Dedifferentiated amniotic fluid mesenchymal stem cell (primary cell): ENCODE measurements around the gene NFIX.
"Not testable (repeated sequence)": the region's sequence is repeated elsewhere in the genome, so short reads cannot be mapped to it uniquely, and the experiment has no call there.

Experiments
- DNase-seq: peaks from one replicate; pipeline ENCODE4 v3.0.0-alpha.2; 2016; ENCODE audit errors: extremely low spot score

The NFIX gene

GRCh38 chr19:12957389-12957952, 37.8 kb upstream of the NFIX start:
- not testable (repeated sequence) for DNase-seq

- no peak for DNase-seq
These were observed 35.8 kb upstream of the NFIX start for GRCh38 chr19:12959481-12959880.

DNA sequence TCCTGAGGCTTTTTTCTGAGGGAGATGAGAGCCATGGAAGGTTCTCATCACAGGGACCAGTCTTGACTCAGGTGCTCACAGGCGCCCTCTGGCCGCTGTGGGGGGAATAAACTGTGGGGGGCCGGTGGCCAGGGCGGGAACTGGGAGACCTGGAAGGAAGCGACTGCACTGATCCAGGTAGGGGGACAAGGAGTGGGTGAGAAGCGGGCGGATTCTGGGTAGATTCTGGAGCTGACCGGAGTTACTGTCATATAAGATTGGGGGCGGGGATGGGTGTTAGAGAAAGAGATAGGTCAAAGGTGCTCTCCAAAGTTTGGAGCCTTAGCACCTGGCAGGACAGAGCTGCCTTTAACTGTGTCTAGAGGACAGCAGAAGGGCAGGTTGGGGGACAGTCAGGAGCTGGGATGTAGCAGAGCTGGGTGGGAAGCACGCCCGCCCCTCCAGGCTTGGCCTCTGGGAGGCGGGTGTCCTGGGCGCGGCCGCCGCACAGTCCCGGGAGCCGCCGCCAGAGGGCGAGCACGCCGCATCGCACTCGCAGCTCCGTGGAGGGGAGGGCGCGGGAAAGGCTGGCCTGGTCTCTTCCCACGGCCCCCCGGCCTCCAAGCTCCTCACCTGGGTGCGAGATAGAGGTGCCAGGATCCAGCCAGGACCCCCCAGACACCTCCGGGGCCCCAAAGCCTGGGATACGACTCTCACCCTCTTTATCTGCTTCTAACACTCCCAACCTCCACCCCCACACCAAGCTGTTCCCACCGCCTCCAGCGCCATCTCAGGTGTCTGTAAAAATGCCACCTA, 30.1 kb upstream of the NFIX start:
- peak; percentile 40 for DNase-seq

DNA sequence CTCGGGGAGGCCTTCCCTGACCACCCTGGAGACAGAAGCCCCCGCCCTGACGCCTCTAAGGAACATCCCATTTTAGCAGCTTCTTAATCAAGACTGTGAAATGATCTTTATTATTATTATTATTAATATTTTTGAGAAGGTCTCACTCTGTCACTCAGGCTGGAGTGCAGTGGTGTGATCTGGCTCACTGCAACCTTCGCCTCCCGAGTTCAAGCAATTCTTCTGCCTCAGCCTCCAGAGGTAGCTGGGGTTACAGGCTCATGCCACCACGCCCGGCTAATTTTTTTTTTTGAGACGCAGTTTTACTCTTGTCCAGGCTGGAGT, 29.5 kb upstream of the NFIX start:
- DNase-seq: no peak

GRCh38 chr19:12967907-12968306, 27.4 kb upstream of the NFIX start:
- DNase-seq: no peak

DNA sequence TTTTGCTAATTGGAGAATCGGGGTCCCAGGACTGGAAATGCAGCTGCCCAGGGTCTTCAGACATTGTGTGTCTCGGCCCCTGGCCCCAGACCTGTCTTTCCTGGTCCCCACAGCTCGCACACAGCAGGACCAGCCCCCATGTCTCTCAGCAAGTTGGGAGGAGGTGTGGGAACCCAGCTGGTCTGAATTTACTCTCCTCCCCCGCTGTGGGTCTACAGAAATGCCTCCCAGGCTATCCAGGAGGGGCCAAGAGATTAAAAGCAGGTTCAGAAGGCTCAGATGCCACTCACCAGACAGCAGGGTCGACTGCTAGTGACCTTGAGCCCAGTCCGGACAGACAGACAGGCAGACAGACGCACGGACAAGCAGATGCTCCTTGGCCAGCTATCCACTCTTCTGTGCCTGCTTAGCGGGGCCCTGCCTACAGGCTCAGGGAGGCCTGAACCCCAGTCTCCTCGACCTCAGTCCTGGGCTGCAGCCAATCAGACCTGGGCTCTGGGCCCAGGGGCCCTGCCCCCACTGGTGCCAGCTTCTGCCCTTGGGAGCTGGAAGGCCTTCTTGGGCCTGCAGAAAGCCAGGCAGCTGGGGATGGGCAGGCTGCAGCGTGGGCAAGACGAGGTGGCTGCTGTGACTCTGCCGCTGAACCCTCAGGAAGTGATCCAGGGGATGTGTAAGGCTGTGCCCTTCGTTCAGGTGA, 25.8 kb upstream of the NFIX start, which contains the start of gene DAND5:
DAND5 (plus strand) TSS at position 285 of the 697 bp plus-strand sequence; CDS start at position 370, 85 bp downstream.
- DNase-seq: no peak

- no peak for DNase-seq
These were observed 25.0 kb upstream of the NFIX start for GRCh38 chr19:12970070-12970820.

DNA sequence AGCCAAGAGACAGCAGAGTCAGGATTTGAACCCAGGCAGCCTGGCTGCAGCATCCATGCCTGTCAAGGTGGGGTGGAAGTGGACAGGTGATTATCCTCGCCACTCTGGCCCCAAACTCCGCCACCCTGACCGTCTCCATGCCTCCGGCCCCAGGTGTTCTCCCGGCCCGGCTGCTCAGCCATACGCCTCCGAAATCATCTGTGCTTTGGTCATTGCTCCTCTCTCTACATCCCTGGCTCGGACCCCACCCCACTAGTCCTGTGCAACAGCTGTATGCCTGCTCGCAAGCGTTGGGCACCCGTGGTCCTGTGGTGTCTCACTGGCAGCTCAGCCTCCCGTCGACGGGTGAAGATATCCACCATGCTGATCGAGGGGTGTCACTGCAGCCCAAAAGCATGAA, 22.0 kb upstream of the NFIX start:
- DNase-seq: no peak

DNA sequence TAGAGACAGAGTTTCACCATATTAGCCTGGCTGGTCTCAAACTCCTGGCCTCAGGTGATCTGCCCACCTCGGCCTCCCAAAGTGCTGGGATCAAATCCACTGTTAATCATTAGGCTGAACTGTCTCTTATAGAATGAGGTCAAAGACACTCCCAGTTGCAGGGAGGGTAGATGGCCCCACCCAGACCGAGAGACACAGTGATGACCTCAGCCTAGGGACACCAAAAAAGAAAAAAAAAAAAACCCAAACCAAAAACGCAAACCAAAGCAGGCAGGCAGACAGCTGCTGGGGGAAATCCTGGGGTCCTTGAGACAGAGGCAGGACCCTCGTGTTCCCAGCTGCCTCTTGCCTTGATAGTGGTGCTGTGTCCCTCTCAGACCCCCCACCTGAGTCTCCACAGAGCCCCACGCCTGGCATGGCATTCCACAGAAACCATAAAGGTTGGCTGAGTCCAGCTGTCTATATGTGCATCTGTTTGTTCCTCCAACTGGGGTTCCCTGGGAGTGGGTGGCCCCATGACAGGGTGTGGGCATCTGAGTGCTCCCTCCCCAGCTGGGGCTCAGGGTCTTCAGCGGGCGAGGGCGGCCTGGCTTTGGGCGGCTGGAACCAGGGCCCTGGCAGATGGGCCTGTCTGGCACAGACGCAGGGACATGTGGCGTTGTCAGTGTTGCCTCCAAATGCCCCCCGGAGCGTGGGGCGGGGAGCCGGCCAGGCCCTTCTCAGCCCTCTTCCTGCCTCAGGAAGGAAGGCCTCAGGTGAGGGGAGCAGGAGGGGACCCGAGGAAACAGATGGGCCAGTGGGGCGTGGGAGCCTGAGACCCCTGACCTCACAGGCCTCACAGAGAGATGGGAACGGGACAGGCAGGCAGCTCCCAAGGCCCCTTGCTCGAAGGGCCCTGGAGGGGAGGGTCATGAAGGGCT, 20.7 kb upstream of the NFIX start:
- no peak for DNase-seq

DNA sequence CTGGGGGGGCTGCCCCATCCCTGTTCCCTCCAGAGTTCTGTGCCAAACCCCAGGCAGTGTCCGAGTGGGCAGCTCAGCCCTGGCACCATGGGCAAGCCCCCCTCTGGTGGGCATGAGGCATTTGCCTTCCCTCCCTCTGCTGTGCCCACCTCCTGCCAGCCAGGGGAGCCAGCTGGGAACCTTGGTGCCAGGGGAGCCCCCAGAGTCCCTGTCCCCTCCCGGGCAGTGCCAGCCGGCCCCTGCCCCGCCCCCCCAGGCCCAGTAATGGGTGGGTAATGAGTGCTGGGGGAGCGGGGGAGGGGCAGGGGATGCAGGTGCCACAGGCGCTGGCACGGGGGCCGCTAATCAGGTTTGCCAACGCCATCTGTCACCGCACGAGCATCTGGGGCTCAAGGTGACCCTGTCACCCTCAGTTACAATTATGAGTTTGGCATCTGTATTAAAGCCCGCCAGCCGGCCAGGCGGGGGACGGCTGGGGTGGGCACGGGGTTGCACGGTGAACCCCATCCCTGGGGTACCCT, 20.0 kb upstream of the NFIX start:
- no peak for DNase-seq

GRCh38 chr19:12976109-12976508, 19.2 kb upstream of the NFIX start:
- not testable (repeated sequence) for DNase-seq

- DNase-seq: no peak
These were observed 15.3 kb upstream of the NFIX start for GRCh38 chr19:12979974-12980373.

DNA sequence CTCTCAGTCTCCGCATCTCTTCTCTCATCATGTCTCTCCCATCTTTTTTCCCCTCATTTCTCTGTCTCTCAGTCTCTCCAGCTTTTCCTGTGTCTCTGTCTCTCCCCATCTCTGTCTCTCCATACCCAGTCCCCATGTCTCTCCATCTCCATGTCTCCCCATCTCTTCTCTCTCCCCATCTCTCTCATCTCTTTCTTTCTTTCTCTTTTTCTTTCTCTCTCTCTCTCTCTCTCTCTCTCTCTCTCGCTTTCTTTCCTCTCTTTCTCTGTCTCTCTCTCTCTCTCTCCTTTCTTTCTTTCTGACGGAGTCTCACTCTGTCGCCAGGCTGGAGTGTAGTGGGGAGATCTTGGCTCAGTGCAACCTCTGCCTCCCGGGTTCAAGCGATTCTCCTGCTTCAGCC, 12.6 kb upstream of the NFIX start:
- no peak for DNase-seq

- DNase-seq: no peak
These were observed 12.2 kb upstream of the NFIX start for GRCh38 chr19:12983091-12983490.

DNA sequence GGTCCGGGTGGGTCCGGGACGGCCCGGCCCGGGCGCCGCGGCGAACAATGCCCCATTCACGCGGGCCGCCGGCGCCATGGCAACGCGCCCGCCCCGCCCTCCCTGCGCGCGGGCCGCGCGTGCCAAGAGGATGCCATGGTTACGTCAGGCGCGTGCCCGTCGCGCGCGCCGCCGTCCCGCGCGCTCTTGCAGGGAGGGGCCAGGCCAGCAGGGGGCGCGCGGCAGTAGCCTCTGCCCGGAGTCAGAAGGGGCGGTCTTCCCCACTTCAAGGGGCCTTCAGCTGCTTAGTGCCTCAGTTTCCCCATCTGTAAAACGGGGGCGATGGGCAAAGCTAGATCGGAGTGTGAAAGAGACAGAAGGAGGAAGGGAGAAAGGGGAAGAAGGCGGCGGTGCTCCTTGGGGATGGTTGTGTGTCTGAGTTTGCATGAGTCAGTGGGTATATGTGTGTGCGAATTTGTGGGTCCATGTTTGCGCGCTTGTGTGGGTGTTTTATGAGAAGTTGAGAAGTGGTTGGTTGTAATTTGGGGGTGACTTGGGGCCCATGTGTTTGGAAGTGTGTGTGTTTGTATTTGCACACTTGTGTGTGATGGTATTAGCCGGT, 11.6 kb upstream of the NFIX start:
- peak; percentile 45 for DNase-seq

GRCh38 chr19:12984143-12984627, 11.1 kb upstream of the NFIX start:
- no peak for DNase-seq

DNA sequence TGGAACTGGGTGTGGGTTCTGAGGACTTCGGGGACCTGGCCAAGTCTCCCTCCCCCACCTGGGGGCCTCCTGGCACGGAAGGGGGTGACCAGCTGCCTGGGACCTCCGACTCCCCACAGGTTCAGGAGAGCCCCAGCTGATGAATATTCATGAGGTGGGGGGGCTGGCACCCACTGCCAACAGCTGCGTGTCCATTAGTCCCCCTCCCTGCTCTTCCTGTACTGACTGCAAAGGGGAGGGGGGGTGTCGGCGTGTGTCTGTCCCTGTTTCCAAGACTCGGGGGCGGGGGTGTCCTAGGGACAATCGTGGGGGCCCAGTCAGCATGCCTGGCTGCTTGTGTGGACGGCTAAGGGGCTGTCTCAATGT, 10.6 kb upstream of the NFIX start:
- no peak for DNase-seq

- no peak for DNase-seq
These were observed 10.1 kb upstream of the NFIX start for GRCh38 chr19:12985049-12985776.

GRCh38 chr19:12986726-12987125, 8.5 kb upstream of the NFIX start:
- DNase-seq: no peak

- DNase-seq: no peak
These were observed 8.1 kb upstream of the NFIX start for GRCh38 chr19:12987190-12987589.
